Stimulated activated naive CD8-positive, alpha-beta T cell treated with anti-CD3 and anti-CD28 coated beads, Interleukin-15, amount 100 ng/mL, for 72 hours (primary cell): ENCODE data around the gene PTPRG.

ENCODE experiments used
- ATAC-seq: fragments of 150-1000 bp; cut with Tn5 transposase; 2 replicates; pipeline ENCODE4 v1.10.0; 2021; ENCODE audit warnings: mild to moderate bottlenecking, moderate library complexity
- DNase-seq, 2 donors: peaks; one replicate each; pipeline ENCODE4 v3.0.0; 2021 to 2022
- H3K27ac Mint-ChIP-seq, 2 donors: one replicate each; pipeline ENCODE4 v1.8.0; 2022; ENCODE audit warnings: mild to moderate bottlenecking in 2 of 2, mixed read lengths in 2 of 2, moderate library complexity in 2 of 2
- H3K27me3 Mint-ChIP-seq: one replicate; pipeline ENCODE4 v1.8.0; 2022; ENCODE audit warnings: mixed read lengths
- H3K4me1 Mint-ChIP-seq: one replicate; pipeline ENCODE4 v1.8.0; 2022; ENCODE audit warnings: mild to moderate bottlenecking, mixed read lengths
- H3K4me3 Mint-ChIP-seq, 2 donors: one replicate each; pipeline ENCODE4 v1.8.0; 2022; ENCODE audit warnings: mild to moderate bottlenecking in 2 of 2, mixed read lengths in 2 of 2, moderate library complexity in 1 of 2
- H3K9me3 Mint-ChIP-seq, 2 donors: one replicate each; pipeline ENCODE4 v1.8.0; 2022; ENCODE audit warnings: mixed read lengths in 2 of 2

Gene PTPRG

DNA sequence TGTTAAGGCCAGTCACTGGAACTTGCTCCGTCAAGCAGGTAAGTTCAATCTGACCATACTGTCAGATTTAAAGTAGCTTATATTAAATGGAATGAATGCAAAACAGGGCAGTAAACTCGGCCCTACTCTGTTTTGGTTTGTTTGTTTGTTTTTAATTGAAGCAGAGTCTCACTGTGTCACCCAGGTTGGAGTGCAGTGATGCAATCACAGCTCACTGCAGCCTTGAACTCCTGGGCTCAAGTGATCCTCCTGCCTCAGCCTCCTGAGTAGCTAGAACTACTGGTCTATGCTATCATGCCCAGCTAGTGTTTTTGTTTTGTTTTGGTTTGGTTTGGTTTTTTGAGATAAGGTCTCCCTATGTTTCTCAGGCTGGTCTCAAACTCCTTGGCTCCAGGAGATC is 507.0 kb downstream of the PTPRG start:
- no peaks in the 10 kb centered on the region for H3K27me3 Mint-ChIP-seq
- no peak overlapping the region for H3K4me3 Mint-ChIP-seq
- no peak overlapping the region for H3K27ac Mint-ChIP-seq
- DNase-seq, result no peak
- no peak for ATAC-seq
- H3K4me1 Mint-ChIP-seq, result no peaks in the 10 kb centered on the region
- no peaks in the 10 kb centered on the region for H3K9me3 Mint-ChIP-seq

DNA sequence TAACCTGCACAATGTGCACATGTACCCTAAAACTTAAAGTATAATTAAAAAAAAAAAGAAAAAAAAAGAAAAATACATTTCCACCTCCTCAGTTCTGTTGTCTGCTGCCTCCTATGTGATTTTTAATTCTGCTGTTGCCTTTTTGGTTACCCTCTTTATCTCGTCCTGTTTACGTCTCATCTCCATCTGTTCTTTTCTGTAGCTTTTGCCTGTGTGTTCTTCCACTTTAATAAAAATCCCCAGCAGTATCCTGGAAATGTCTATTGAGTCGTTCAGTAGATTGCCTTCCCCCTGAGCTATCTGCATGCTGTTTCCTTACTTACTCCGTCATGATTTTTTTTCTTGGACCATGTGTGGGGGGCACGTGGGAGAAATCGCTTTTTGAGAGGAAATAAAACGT is 509.5 kb downstream of the PTPRG start:
- ATAC-seq, result no peak
- Mint-ChIP-seq H3K4me1 (no peaks in the 10 kb centered on the region), H3K9me3 (no peaks in the 10 kb centered on the region), H3K27ac (no peak overlapping the region), H3K27me3 (no peaks in the 10 kb centered on the region), H3K4me3 (no peak overlapping the region)
- no peak for DNase-seq

DNA sequence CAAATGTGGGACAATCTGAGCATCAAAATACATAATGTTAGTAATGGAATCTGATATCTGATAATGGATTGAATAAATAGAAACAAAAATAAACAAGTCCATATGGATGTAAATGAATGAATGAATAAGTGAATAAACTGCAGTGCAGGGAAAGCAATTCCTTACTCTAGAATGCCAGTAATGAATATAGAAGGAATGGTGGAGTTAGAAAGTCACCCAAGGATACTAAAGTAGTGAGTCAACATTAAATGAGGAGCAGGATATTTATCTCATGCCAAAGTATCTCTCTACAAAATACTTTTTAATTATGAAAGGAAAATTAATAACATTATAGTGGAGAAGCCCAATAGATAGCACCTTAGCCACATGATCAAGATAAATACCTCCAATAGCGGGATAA is 511.7 kb downstream of the PTPRG start:
- no peaks in the 10 kb centered on the region for H3K9me3 Mint-ChIP-seq
- DNase-seq (no peak), ATAC-seq (no peak)
- no peaks in the 10 kb centered on the region for H3K4me1 Mint-ChIP-seq
- H3K27me3 Mint-ChIP-seq, result no peaks in the 10 kb centered on the region
- no peak overlapping the region for H3K4me3 Mint-ChIP-seq
- H3K27ac Mint-ChIP-seq, result no peak overlapping the region

DNA sequence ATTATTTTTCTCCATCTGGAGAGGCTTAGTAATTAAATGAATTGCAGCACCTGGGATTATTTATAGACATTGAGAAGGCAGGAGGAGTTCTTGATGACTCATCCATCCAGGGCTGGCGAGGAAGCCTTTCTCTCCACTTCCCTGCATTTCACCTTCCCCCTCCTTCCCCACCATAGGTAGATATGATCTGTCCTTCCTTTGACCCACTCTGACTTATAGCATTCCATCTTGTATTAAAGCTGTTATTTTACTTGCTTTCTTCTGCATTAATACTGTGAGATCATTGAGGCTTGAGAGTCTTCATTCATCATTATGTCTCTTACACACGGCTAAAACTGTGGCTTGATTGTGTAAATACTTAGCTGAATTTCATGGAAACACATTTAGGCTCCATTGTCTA is 523.2 kb downstream of the PTPRG start:
- Mint-ChIP-seq H3K4me1 (no peaks in the 10 kb centered on the region), H3K4me3 (no peak overlapping the region), H3K27me3 (peaks cover 22% of the 10 kb centered on the region), H3K9me3 (no peaks in the 10 kb centered on the region), H3K27ac (no peak overlapping the region)
- DNase-seq (no peak), ATAC-seq (no peak)

DNA sequence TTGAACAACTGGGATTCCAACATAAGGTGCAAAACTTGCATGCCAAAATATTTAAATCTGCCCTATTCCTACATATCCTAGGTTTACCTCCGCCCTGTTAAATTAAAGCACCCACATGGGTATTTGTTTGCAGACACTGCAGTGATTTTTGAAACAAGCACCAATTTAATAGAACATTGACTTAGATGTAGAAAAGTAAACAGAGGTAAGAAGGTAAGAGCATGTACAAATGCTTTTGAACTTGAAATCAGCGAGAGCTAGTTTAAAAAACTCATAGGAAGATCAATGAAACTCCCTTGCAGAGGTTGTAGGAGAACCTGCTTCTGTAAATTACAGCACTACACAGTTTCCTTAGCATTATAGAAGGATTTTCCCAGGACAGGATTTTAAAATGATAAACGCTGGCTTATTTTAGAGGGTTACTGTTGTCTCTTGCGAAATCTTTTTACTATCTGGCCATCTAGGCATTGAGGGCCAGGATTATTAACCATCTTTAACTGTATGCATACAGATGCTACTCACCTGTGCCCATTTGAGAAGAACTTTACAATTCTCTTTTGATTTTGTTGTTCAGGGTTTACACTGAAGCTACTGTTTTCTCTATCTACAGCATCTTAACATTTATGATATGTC is 527.2 kb downstream of the PTPRG start:
- Mint-ChIP-seq H3K27ac (no peak overlapping the region), H3K9me3 (no peaks in the 10 kb centered on the region), H3K27me3 (peaks cover 23% of the 10 kb centered on the region), H3K4me3 (no peak overlapping the region), H3K4me1 (no peaks in the 10 kb centered on the region)
- ATAC-seq (no peak), DNase-seq (no peak)

DNA sequence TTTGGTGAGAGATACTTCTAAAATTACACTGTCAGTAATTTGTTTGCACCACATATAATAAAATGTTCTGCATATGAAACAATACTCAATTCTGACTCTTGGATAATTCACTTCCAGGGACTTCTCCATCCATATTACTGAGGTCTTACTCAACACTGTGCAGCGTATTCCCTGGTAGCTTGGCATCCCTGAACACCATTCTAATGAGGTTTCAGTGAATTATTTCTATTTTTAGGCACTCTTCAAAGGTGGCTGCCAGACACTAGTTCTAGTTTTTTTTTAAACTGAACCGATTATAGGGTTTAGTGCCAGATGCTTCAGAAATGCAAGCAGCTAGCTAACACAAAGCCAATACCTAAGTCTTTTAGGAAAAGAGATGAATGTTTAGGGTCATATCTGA is 528.7 kb downstream of the PTPRG start:
- H3K27ac Mint-ChIP-seq, result no peak overlapping the region
- no peaks in the 10 kb centered on the region for H3K4me1 Mint-ChIP-seq
- no peak overlapping the region for H3K4me3 Mint-ChIP-seq
- no peak for DNase-seq
- no peak for ATAC-seq
- H3K27me3 Mint-ChIP-seq, result peaks cover 17% of the 10 kb centered on the region
- H3K9me3 Mint-ChIP-seq, result no peaks in the 10 kb centered on the region

DNA sequence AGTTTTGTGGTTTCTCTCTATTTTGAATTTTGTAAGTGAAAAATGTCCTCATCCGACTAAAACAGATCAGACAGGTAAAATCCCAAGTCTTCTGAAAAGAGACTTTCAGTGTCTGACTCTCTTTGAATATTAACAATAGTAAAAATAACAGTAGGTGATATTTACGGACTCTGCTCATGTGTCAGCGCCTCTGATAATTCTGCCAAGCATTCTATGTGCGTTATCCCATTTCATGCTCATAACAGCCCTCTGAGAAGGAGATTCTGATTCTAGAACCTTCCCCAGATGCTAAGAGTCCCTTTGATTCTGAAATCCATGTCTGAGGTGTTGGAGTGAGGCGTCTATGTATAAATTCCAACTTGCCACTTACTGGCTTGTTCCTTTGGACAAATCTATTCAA is 529.1 kb downstream of the PTPRG start:
- Mint-ChIP-seq H3K4me3 (no peak overlapping the region), H3K4me1 (no peaks in the 10 kb centered on the region), H3K27ac (no peak overlapping the region), H3K27me3 (peaks cover 19% of the 10 kb centered on the region), H3K9me3 (no peaks in the 10 kb centered on the region)
- no peak for ATAC-seq
- no peak for DNase-seq

DNA sequence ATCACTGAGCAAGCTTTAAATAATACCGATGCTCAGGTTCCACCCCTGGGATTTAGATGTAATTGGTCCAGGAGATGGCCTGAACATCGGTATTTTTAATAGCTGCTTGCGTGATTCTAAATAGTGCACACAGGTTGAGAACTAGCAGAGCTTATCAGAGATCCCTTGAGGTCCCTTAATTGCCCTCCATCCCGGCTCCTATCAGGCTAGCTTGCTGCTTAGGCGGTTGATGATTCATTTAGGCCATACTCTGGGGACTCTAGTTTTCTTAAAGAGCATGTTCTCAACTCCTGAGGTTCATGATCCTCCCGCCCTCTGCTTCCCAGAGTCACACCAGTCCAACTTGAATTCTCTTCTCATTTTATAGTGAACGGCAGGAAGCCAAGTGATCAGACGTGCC is 531.7 kb downstream of the PTPRG start:
- Mint-ChIP-seq H3K4me3 (no peak overlapping the region), H3K27ac (no peak overlapping the region), H3K27me3 (peaks cover 23% of the 10 kb centered on the region), H3K4me1 (no peaks in the 10 kb centered on the region), H3K9me3 (no peaks in the 10 kb centered on the region)
- DNase-seq (no peak), ATAC-seq (no peak)

DNA sequence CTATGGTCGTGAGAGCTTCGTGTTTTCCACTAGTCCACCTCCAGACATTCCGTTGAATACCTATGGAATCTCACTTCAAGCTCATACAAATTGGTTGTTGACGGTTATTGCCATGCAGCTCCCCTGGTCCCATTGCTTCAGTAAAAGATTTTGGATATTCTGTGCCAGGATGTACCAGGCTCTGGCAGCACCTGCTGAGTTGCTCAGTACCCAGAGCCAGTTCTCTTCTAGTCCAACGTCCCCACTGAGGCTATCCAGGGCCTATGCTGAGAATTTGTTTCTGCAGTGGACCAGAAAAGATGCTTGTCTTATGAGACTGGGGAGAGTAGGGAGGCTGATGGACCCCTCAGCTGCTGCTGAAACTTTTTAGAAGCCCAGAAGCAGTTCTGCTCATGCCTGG is 533.1 kb downstream of the PTPRG start:
- no peak overlapping the region for H3K4me3 Mint-ChIP-seq
- no peaks in the 10 kb centered on the region for H3K9me3 Mint-ChIP-seq
- H3K27me3 Mint-ChIP-seq, result peaks cover 14% of the 10 kb centered on the region
- H3K27ac Mint-ChIP-seq, result no peak overlapping the region
- DNase-seq, result no peak
- no peak for ATAC-seq
- H3K4me1 Mint-ChIP-seq, result no peaks in the 10 kb centered on the region

DNA sequence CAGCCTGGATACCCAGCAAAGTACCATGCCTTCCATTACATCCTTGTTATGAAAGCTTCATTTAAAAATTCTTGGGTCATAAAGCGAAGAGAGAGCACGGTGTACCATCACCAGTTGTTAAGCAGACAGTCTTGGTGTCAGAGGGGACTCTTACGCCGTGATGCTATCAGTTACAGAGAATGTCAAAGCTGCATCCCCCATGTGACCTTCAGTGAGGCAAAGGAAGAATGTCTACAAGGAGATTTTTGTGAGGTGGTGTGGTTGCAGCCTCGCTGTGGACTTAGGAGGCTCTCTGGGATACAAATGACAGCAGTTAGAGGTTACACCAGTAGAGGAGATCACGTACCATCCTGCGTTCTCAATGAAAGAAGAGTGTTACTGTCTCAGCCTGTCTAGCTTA is 533.7 kb downstream of the PTPRG start:
- Mint-ChIP-seq H3K27ac (no peak overlapping the region), H3K9me3 (no peaks in the 10 kb centered on the region), H3K27me3 (peaks cover 13% of the 10 kb centered on the region), H3K4me1 (no peaks in the 10 kb centered on the region), H3K4me3 (no peak overlapping the region)
- DNase-seq, result no peak
- ATAC-seq, result no peak

DNA sequence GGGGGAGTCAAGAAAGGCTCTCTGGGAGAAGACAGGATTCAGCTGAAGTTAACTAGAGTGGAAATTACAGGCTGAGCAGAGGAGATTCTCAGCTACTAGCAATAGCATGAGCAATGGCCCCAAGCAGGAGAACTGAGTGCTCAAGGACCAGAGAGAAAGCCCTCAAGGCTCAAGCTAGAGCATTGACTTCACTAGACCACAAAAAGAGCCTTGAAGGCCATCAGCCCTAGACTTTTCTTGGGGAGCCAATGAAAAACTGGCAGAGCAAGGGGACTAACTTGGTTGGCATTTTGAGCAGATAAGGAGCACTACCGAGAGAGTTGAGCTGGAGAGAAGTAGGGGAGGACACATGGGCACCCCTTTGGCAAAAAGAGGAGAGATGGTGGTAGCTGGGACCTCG is 534.4 kb downstream of the PTPRG start:
- no peak overlapping the region for H3K4me3 Mint-ChIP-seq
- DNase-seq (no peak), ATAC-seq (no peak)
- no peaks in the 10 kb centered on the region for H3K9me3 Mint-ChIP-seq
- H3K27me3 Mint-ChIP-seq, result peaks cover 10% of the 10 kb centered on the region
- no peak overlapping the region for H3K27ac Mint-ChIP-seq
- no peaks in the 10 kb centered on the region for H3K4me1 Mint-ChIP-seq

DNA sequence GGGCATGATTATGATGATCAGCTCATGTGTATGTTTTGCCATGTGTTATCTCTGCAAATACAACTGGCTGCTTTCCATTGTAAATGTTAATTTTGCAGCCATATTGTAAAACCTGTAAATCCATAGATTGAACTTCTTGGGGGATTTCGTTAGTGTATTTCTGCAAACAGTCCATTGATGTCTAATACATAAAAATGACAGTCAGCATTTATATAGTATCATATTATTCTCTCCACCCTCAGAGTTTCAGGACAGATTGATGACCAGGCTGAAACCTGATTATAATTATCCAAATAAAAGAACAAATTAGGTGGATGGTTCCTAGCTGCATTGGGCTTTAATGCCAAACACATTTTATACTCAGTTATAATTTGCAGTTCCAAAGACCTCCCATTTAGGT is 535.1 kb downstream of the PTPRG start:
- Mint-ChIP-seq H3K27me3 (peaks cover 6% of the 10 kb centered on the region), H3K4me1 (no peaks in the 10 kb centered on the region), H3K27ac (peak overlapping the region in 1 of 2 donors; percentile 15), H3K9me3 (no peaks in the 10 kb centered on the region), H3K4me3 (no peak overlapping the region)
- DNase-seq, result no peak
- ATAC-seq, result no peak

DNA sequence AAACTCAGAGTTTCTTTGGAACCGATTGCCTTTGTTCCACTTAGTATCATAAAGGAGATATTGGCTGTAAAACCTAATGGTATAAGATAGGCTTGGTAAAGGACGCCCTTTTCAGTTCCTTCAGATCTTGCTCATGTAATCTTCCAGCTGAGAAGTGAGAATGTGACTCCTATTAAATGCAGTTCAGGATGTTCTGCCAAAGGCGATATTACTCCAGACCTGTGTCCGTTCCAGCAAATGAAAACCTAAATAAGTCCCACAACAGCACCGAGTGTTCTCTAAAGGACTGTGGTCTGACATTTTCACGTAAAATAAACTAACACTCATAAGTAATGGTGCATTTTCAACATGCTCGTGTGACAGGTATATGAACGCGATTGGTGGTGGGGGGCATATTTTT is 535.8 kb downstream of the PTPRG start:
- H3K27me3 Mint-ChIP-seq, result peaks cover 6% of the 10 kb centered on the region
- DNase-seq (no peak), ATAC-seq (no peak)
- no peaks in the 10 kb centered on the region for H3K4me1 Mint-ChIP-seq
- no peak overlapping the region for H3K27ac Mint-ChIP-seq
- H3K9me3 Mint-ChIP-seq, result no peaks in the 10 kb centered on the region
- H3K4me3 Mint-ChIP-seq, result no peak overlapping the region

DNA sequence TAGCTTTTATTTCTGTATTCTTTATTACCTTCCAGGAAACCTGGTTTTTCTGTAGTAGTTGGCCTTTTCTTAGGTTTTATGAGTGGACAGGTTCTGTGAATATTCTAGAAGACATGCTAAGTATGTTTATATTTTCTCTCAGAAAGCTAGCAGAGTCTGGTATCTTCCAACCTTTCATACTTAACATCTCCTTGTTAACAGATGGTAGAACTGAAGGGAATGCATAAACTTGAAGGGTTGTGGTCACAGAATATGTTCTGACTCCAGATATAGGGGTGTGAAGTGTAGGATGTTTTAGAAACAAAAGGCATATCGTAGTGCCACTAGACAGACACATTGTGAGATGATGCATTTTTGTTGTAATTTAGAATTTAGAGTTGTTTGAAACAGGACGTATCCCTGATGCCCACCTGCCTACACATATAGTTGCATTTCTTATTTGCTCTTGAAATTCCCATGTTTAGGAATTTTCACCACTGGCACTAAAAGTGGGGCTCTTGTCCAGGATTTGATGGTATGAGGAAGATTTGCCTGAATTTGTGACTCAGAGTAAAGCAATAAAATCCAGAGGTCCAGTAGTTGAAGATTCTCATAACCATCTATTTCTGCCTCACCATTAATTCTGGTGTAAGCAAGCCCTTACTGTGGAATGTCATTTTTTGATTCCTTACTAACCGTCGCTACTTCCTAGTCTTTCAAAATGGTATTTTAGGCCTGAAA is 537.4 kb downstream of the PTPRG start:
- Mint-ChIP-seq H3K27ac (no peak overlapping the region), H3K4me1 (no peaks in the 10 kb centered on the region), H3K27me3 (peaks cover 6% of the 10 kb centered on the region), H3K9me3 (no peaks in the 10 kb centered on the region), H3K4me3 (no peak overlapping the region)
- no peak for ATAC-seq
- DNase-seq, result no peak

DNA sequence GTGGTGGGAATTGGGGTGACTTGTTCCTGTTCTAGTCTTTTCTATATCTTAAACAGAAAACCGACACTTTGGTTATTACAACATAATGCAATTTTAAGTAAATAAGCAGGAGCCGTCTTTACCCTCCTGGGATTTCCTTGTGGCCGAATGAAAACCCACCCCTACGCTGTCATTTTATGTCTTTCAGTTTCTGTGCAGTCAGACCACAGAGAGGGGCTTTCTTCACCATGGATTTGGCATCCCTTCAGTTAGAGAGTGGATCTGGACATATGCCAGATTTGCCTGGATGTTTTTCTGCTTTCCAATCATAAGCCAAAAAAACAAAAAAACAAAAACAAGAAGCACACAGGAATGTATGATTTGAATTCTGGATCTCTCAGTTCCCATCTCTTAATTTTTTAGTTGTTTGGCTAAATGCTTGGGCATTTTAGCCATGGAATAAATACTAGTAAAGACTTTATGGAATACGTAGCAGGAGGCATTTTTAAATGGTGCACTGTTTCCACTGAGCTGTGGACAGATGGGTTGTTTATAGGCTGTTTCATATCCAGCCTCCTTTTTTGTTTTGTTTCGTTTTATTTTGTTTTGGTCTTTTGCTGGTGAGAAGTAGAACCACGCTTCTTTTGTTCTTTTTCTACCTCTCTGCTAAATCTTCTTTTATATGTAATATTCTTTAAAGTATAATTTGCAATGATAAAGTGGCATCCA is 539.1 kb downstream of the PTPRG start:
- H3K4me3 Mint-ChIP-seq, result no peak overlapping the region
- DNase-seq (no peak), ATAC-seq (no peak)
- no peaks in the 10 kb centered on the region for H3K4me1 Mint-ChIP-seq
- H3K27me3 Mint-ChIP-seq, result peaks cover 5% of the 10 kb centered on the region
- no peak overlapping the region for H3K27ac Mint-ChIP-seq
- no peaks in the 10 kb centered on the region for H3K9me3 Mint-ChIP-seq

DNA sequence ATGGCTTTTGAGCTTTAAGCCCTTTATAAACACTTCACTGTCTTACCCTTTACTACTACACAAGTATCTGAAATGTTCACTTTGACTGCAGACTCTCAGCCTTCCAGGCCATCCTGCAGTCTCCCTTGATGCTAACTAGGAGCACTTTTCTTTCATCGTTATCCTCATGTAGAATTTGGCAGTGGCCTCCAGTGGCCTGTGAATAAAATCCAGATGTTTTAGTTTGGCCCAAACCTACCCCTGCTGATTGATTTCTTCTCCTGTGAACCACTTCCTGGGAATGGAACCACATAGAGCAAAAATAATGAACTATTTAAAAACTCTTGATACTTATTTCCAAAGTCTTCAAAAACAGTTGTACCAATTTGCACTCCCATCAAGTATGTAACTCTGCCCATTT is 540.1 kb downstream of the PTPRG start:
- ATAC-seq (no peak), DNase-seq (no peak)
- H3K27ac Mint-ChIP-seq, result no peak overlapping the region
- no peaks in the 10 kb centered on the region for H3K27me3 Mint-ChIP-seq
- H3K4me3 Mint-ChIP-seq, result no peak overlapping the region
- H3K4me1 Mint-ChIP-seq, result no peaks in the 10 kb centered on the region
- H3K9me3 Mint-ChIP-seq, result no peaks in the 10 kb centered on the region
